H7 (cell line): ENCODE results near the gene SUMO3. TPM values are rescaled to one million over a fixed set of nuclear protein-coding genes. Genes with fewer than 3 reads are reported as not detected.
A peak's percentile ranks its signal among the peaks of the same experiment; 100 is the strongest.
"Not testable (repeated sequence)": the region's sequence is repeated elsewhere in the genome, so short reads cannot be mapped to it uniquely, and the experiment has no call there.

Experiments used
- DNase-seq: peaks from one replicate; pipeline ENCODE4 v3.0.0; 2012
- H3K27me3 ChIP-seq: 2 replicates; pipeline ENCODE4 v1.6.0; 2011; ENCODE audit warnings: mild to moderate bottlenecking, low read length; ENCODE audit not compliant: control insufficient read depth, insufficient read depth
- H3K36me3 ChIP-seq: replicated peaks from 2 replicates; pipeline ENCODE4 v1.5.1; 2011; ENCODE audit warnings: low read length; ENCODE audit not compliant: control insufficient read depth, insufficient read depth
- H3K4me3 ChIP-seq: 2 replicates; pipeline ENCODE4 v1.5.1; 2011; ENCODE audit warnings: low read depth, mild to moderate bottlenecking, control low read depth, low read length, moderate library complexity; ENCODE audit not compliant: insufficient read depth
- total RNA-seq: library from RNA; depleted of rRNA; stranded (reverse); fragments of >200 nt; shearing (Covaris generic); gene quantifications from 2 replicates; pipeline ENCODE4 v1.2.3, GENCODE V29; 2014

The SUMO3 gene
- total RNA-seq, 1 experiment from 2014 or later = 91.1 TPM

- H3K27me3 ChIP-seq = no peaks in the 10 kb centered on the region
- H3K36me3 ChIP-seq = no peaks in the 10 kb centered on the region
- no peak overlapping the region for H3K4me3 ChIP-seq
- peak; percentile 78 for DNase-seq
These were observed 20.4 kb upstream of the SUMO3 start for GRCh38 chr21:44838039-44838895.

- no peaks in the 10 kb centered on the region for H3K36me3 ChIP-seq
- DNase-seq = peak; percentile 72
These were observed 19.7 kb upstream of the SUMO3 start for GRCh38 chr21:44837537-44837936.

GRCh38 chr21:44836666-44837471 lies 19.0 kb upstream of the SUMO3 start:
- Histone ChIP-seq H3K36me3 (no peaks in the 10 kb centered on the region), H3K4me3 (no peak overlapping the region), H3K27me3 (no peaks in the 10 kb centered on the region)
- peak; percentile 68 for DNase-seq

More at GRCh38 chr21:44837537-44837936, 19.7 kb upstream of the SUMO3 start:
- no peaks in the 10 kb centered on the region for H3K27me3 ChIP-seq
- H3K4me3 ChIP-seq = no peak overlapping the region

GRCh38 chr21:44836349-44836665 lies 18.4 kb upstream of the SUMO3 start:
- no peaks in the 10 kb centered on the region for H3K27me3 ChIP-seq
- no peaks in the 10 kb centered on the region for H3K36me3 ChIP-seq
- no peak overlapping the region for H3K4me3 ChIP-seq
- peak; percentile 59 for DNase-seq

- DNase-seq = no peak
- Histone ChIP-seq H3K27me3 (no peaks in the 10 kb centered on the region), H3K36me3 (no peaks in the 10 kb centered on the region), H3K4me3 (no peak overlapping the region)
These were observed 17.7 kb upstream of the SUMO3 start for GRCh38 chr21:44835647-44835973.

GRCh38 chr21:44834951-44835646 lies 17.2 kb upstream of the SUMO3 start:
- no peak for DNase-seq
- H3K36me3 ChIP-seq = no peaks in the 10 kb centered on the region

GRCh38 chr21:44834231-44834950 lies 16.5 kb upstream of the SUMO3 start:
- Histone ChIP-seq H3K36me3 (no peaks in the 10 kb centered on the region), H3K4me3 (no peak overlapping the region), H3K27me3 (no peaks in the 10 kb centered on the region)
- no peak for DNase-seq

More at GRCh38 chr21:44834951-44835646, 17.2 kb upstream of the SUMO3 start:
- Histone ChIP-seq H3K27me3 (no peaks in the 10 kb centered on the region), H3K4me3 (no peak overlapping the region)

GRCh38 chr21:44833663-44834062 lies 15.8 kb upstream of the SUMO3 start:
- H3K36me3 ChIP-seq = no peaks in the 10 kb centered on the region
- no peaks in the 10 kb centered on the region for H3K27me3 ChIP-seq
- no peak overlapping the region for H3K4me3 ChIP-seq
- DNase-seq = no peak

GRCh38 chr21:44832516-44833255 lies 14.8 kb upstream of the SUMO3 start:
- H3K27me3 ChIP-seq, H3K4me3 ChIP-seq, DNase-seq: not testable (repeated sequence)

GRCh38 chr21:44831227-44831860 lies 13.5 kb upstream of the SUMO3 start:
- no peaks in the 10 kb centered on the region for H3K27me3 ChIP-seq
- DNase-seq = no peak
- no peak overlapping the region for H3K4me3 ChIP-seq
- H3K36me3 ChIP-seq = no peaks in the 10 kb centered on the region

More at GRCh38 chr21:44832516-44833255, 14.8 kb upstream of the SUMO3 start:
- H3K36me3 ChIP-seq = not testable (repeated sequence)

GRCh38 chr21:44829507-44830092 lies 11.7 kb upstream of the SUMO3 start:
- H3K36me3 ChIP-seq = no peaks in the 10 kb centered on the region
- no peaks in the 10 kb centered on the region for H3K27me3 ChIP-seq
- no peak overlapping the region for H3K4me3 ChIP-seq
- DNase-seq = no peak

- Histone ChIP-seq H3K4me3 (no peak overlapping the region), H3K36me3 (no peaks in the 10 kb centered on the region), H3K27me3 (no peaks in the 10 kb centered on the region)
- no peak for DNase-seq
These were observed 10.6 kb upstream of the SUMO3 start for GRCh38 chr21:44828362-44829056.
